ENCODE data around the gene ALKBH4.
"Not testable (repeated sequence)": the region's sequence is repeated elsewhere in the genome, so short reads cannot be mapped to it uniquely, and the experiment has no call there.

The ALKBH4 gene, protein sequence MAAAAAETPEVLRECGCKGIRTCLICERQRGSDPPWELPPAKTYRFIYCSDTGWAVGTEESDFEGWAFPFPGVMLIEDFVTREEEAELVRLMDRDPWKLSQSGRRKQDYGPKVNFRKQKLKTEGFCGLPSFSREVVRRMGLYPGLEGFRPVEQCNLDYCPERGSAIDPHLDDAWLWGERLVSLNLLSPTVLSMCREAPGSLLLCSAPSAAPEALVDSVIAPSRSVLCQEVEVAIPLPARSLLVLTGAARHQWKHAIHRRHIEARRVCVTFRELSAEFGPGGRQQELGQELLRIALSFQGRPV

DNA sequence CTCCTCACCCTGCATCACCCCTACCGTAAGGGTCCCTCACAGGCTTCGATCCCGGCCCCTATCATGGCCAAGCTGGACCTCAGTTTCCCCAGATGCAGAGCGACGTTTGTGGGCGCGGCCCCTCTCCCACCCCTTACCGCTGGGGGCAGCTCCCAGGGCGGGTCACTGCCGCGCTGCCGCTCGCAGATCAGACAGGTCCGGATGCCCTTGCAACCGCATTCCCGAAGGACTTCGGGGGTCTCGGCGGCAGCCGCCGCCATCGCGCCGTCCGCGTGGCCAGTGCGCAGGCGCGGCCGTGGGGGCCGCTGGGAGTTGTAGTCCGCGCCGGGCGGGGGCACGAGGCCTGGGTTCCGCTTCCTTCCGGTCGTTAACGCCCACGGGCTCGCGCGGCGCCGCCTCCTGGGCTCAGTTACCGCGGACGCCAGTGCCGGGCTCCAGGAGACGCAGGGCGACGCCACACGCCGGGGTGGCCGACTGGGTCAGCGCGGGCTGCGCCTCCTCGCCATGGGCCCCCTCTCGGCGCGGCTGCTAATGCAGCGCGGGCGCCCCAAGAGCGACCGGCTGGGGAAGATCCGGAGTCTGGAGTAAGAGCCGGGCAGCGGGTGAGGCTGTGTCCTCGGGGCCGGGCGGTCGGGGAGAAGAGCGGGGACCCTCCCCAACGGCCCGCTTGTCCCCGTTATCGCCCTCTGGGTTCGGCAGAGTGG is at the start of gene ALKBH4, which contains the start of gene LRWD1:
TSS of gene ALKBH4 (minus strand) at position 287 of the 704 bp plus-strand sequence. CDS start at position 260, 27 bp downstream.
TSS of gene LRWD1 (plus strand) at position 408 of the 704 bp plus-strand sequence. CDS start at position 505, 97 bp downstream.
- peak within 1 kb of the TSS; percentile 90 for H3K4me3 ChIP-seq (ENCODE audit: low read depth, low read length)
- in situ Hi-C loops (cut with HindIII; ENCODE audit: low sequenced_read_pairs), result no loop called here
- TF ChIP-seq, protein P1, sequence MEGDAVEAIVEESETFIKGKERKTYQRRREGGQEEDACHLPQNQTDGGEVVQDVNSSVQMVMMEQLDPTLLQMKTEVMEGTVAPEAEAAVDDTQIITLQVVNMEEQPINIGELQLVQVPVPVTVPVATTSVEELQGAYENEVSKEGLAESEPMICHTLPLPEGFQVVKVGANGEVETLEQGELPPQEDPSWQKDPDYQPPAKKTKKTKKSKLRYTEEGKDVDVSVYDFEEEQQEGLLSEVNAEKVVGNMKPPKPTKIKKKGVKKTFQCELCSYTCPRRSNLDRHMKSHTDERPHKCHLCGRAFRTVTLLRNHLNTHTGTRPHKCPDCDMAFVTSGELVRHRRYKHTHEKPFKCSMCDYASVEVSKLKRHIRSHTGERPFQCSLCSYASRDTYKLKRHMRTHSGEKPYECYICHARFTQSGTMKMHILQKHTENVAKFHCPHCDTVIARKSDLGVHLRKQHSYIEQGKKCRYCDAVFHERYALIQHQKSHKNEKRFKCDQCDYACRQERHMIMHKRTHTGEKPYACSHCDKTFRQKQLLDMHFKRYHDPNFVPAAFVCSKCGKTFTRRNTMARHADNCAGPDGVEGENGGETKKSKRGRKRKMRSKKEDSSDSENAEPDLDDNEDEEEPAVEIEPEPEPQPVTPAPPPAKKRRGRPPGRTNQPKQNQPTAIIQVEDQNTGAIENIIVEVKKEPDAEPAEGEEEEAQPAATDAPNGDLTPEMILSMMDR (IDR thresholded peaks at IDR 0.05; ENCODE audit: low read depth, low read length, missing control alignments), result no peak
- peak; percentile 63 for DNase-seq (ENCODE audit: low read depth)

DNA sequence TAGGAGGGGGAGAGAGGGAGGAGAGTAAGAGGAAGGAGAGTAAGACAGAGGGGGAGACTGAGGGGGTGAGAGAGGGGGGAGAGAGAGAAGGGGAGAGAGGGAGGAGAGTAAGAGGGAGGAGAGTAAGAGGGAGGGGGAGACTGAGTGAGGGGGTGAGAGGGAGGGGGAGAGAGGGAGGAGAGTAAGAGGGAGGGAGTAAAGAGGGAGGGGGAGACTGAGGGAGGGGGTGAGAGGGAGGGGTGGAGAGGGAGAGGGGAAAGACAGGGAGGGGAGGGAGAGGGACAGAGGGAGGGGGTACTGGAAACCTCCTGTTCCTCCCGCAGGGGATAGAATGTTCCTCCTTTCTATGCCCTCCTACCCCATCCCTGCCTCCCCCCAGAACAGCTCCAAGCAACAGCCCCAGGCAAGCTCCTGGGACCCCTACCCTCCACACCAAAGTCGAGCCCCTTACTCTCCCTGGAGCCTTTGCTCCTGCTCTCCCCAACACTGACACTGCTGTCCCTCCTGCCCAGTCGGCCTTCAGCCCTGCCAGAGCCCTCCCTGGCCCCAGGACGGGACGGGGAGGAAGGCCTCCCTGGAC is 48.1 kb upstream of the ALKBH4 start:
- peak; percentile 56 for DNase-seq (ENCODE audit: low read depth)
- H3K4me3 ChIP-seq (ENCODE audit: low read depth, low read length), result peak overlapping the region; percentile 18
- in situ Hi-C loops (cut with HindIII; ENCODE audit: low sequenced_read_pairs), result not testable (repeated sequence)

DNA sequence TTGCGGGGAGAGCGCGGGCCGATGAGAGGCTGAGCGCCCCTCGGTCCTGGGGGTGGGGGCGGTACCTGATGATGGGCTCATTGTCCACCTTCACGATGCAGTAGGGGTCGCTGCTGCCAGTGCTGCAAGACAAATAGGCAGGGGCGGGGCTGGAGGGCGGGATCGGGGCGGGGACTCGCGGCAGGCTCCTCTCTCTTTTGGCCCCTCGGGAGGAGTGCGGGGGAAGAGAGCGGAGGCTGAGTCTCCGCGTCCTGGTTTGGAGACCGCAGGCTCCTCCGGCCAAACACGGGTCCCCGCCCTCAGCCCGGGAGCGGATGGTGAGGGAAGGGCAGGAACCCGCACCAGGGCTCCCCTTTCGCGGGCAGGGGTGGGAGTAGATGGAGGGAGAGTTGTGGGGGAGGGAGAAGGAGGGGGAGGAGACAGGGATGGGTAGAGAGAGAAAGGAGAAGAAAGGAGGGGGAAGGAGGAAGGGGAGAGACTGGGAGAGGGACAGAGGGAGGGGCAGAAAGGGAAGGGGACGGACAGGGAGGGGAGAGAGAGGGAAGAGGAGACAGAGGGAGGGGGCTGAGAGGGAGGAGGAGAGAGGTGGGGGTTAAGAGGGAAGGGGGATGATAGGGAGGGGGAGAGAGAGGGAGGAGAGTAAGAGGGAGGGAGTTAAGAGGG is 47.3 kb upstream of the ALKBH4 start:
- DNase-seq (ENCODE audit: low read depth); in situ Hi-C loops (cut with HindIII; ENCODE audit: low sequenced_read_pairs): not testable (repeated sequence)
- peak overlapping the region; percentile 18 for H3K4me3 ChIP-seq (ENCODE audit: low read depth, low read length)

DNA sequence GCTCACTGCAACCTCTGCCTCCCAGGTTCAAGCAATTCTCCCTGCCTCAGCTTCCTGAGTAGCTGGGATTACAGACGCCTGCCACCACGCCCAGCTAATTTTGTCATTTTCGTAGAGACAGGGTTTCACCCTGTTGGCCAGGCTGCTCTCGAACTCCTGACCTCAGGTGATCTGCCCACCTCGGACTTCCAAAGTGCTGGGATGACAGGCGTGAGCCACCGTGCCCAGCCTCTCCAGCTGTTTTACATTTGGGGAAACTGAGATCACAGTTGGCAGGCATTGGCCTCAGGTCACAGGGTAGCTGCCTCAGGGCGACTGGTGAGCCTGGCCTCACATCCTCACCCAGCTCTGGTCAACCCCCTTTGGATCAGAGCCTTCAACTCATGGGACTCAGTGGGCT is 45.9 kb upstream of the ALKBH4 start:
- DNase-seq (ENCODE audit: low read depth); in situ Hi-C loops (cut with HindIII; ENCODE audit: low sequenced_read_pairs); H3K4me3 ChIP-seq (ENCODE audit: low read depth, low read length): not testable (repeated sequence)

DNA sequence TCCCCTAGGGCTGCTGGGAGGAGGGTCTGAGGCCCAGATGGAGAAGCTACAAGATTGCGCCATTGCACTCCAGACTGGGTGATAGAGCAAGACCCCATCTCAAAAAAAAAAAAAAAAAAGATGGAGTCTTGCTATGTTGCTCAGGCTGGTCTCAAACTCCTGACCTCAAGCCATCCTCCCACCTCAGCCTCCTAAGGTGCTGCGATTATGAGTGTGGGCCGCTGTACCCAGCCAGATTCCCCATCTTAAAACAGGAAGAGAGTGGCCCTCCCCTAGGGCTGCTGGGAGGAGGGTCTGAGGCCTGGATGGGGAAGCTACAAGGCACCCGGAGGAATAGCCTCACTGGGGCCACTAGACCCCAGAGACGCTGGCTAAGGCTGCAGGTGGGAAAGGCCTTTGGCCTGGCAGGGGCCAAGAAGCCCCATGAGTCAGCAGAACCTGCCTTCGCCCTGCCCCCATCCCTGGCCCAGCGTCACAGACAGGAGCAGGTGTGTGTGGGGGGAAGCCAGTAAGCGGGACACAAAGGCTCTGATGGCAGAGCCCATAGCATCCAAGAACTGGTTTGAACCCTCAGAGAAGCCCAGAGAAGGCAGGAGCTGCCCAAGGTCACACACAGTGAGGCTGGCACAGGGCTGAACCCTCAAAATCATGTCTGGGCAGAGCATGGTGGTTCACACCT is 42.9 kb upstream of the ALKBH4 start:
- DNase-seq (ENCODE audit: low read depth); in situ Hi-C loops (cut with HindIII; ENCODE audit: low sequenced_read_pairs); H3K4me3 ChIP-seq (ENCODE audit: low read depth, low read length): not testable (repeated sequence)

DNA sequence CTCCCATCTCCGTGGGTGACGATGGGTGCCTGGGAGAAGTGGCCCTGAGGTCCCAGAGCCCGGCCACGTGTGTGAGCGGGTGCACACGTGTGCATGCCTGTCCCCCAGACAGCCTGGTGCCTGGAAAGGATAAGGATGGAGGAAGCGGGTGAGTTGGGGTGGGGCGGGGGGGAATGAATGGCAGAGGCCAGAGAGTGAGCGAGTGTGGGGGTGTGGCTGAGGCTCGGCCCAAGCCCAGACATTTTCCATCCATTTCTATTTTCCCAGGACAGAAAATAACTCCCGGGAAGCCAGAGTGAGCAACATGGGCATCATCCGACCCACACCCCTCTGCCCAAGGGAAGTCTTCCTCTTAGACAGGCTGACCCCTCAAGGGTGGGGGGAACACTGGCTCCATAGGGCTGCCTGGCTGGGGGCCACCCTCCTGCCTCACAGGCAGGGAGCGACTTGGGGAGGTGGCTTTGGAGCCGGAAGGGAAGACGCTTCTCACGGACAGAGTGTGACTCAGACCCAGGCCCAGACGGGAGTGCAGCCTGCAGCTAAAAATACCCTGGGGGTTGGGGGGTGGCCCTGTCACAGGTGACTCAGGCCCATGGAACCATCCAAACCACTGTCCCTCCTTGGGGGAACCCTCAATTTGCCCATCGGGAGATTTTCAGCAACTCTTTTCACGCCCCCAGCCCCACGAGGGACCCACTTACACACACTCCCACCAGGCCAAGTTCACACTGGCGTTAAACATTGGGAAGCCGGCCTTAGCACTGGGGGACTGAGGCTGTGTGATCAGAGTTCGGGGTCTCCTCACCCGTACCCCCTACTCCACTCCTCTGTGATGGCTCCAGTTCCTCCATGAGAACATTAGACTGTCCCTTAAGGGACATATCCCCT is 40.9 kb upstream of the ALKBH4 start:
- in situ Hi-C loops (cut with HindIII; ENCODE audit: low sequenced_read_pairs); DNase-seq (ENCODE audit: low read depth); H3K4me3 ChIP-seq (ENCODE audit: low read depth, low read length): not testable (repeated sequence)

DNA sequence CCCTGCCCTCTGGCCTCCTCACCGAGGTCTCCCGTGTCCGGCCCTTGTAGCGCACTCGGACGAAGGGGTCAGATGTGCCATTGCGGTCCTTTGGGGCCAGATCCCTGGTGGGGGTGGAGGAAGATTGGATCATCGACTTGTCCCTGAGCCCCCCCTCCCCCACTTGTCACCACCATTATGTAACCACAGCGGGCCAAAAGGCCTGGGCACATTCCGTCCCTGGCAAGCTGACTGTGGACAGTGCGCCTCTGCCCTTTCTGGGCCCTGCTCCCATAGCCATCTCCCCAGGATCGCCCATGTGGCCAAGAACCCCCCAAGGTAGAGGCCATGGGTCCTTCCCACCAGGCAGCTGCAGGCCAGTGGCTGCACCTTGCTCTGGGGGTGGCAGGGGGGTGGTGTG is 38.5 kb upstream of the ALKBH4 start:
- in situ Hi-C loops (cut with HindIII; ENCODE audit: low sequenced_read_pairs); DNase-seq (ENCODE audit: low read depth); H3K4me3 ChIP-seq (ENCODE audit: low read depth, low read length): not testable (repeated sequence)

DNA sequence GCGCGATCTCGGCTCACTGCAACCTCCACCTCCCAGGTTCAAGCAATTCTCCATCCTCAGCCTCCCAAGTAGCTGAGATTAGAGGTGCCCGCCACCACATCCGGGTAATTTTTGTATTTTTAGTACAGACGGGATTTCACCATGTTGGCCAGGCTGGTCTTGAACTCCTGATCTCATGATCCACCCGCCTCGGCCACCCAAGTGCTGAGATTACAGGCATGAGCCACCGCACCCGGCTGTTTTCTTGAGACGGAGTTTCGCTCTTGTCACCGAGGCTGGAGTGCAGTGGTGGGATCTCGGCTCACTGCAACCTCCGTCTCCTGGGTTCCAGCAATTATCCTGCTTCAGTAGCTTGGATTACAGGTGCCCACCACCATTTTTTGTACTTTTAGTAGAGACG is 33.7 kb upstream of the ALKBH4 start:
- DNase-seq (ENCODE audit: low read depth); H3K4me3 ChIP-seq (ENCODE audit: low read depth, low read length); in situ Hi-C loops (cut with HindIII; ENCODE audit: low sequenced_read_pairs): not testable (repeated sequence)

DNA sequence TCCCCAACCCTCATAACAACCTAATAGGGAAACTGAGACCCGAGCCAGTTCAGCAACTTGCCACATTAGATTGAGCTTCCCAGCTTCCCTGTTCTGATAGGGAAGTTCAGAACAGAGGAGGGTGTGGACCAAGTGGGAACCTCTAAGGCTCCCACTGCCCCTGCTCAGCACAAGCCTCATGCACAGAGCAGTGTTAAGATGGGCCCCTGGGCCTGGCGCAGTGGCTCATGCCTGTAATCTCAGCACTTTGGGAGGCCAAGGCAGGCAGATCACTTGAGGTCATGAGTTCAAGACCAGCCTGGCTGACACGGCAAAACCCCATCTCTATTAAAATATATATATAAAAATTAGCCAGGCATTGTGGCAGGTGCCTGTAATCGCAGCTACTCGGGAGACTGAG is 32.6 kb upstream of the ALKBH4 start:
- DNase-seq (ENCODE audit: low read depth); H3K4me3 ChIP-seq (ENCODE audit: low read depth, low read length); in situ Hi-C loops (cut with HindIII; ENCODE audit: low sequenced_read_pairs): not testable (repeated sequence)

DNA sequence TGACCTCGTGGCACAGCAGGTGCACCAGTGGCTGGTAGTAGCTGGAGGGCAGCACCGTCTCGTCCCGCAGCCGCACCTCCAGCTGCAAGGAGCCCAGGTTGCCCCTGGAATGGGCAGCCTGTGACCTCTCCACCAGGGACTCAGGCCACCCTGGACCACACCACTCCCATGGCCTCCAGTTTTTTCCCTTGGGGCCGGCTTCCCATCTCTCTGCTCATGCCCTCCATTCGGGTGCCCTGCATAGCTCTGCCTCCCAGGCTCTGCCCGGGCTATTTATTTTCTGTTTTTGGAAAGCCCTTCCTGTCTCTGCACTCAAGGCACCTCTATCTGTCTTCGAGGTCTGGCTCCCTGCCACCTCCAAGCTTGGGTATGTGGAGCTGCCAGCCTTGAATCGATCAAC is 32.2 kb upstream of the ALKBH4 start:
- DNase-seq (ENCODE audit: low read depth); in situ Hi-C loops (cut with HindIII; ENCODE audit: low sequenced_read_pairs); H3K4me3 ChIP-seq (ENCODE audit: low read depth, low read length): not testable (repeated sequence)

DNA sequence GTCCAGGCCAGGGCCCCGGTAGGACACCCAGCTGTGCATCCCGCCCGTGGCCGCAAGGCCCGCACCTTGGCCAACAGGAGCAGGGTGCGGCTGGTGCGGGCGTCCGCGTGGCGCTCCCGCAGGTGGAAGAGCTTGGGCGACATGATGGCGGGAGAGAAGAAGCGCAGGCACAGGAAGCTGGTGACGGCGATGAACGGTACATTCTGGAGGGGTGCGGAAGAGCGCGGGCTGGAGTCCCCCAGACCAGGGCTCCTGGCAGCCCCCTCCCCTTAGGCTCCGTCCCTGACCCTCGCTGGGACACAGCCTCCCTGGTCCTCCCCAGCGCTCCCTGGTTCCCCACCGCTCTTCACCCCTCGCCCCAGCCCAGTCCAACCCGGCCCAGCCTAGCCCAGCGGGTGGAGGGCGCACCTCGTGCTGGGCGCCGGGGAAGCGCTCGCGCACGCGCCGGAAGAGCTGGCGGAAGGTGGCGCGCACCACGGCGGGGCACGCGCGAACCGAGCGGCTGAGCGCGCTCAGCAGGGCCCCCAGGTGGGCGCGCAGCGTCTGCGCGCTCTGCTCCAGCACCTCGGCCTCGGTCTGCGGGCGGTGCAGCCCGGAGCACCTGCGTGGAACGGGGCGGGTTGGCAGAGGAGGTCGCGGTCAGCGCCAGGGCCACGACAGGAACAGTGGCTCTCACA is 29.9 kb upstream of the ALKBH4 start:
- in situ Hi-C loops (cut with HindIII; ENCODE audit: low sequenced_read_pairs); H3K4me3 ChIP-seq (ENCODE audit: low read depth, low read length); DNase-seq (ENCODE audit: low read depth): not testable (repeated sequence)

DNA sequence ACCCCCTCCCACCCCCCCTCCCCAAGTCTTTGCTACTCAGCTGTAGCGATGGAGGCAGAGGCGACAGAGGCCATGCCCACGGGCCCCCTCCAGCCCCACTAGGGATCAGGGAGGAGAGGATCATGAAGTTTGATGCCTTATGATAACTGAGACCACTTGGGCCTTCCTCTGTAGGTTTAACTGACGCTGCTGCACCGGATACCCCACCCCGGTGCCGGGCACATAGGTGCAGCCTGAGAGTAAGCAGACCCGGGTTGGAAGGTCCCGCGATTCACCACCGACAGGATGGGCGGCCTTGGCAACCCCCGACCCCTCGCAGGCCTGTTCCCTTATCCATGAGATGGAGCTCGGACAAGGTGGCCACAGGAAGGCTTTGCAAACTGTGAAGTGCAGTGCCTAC is 29.4 kb upstream of the ALKBH4 start:
- in situ Hi-C loops (cut with HindIII; ENCODE audit: low sequenced_read_pairs); DNase-seq (ENCODE audit: low read depth); H3K4me3 ChIP-seq (ENCODE audit: low read depth, low read length): not testable (repeated sequence)

DNA sequence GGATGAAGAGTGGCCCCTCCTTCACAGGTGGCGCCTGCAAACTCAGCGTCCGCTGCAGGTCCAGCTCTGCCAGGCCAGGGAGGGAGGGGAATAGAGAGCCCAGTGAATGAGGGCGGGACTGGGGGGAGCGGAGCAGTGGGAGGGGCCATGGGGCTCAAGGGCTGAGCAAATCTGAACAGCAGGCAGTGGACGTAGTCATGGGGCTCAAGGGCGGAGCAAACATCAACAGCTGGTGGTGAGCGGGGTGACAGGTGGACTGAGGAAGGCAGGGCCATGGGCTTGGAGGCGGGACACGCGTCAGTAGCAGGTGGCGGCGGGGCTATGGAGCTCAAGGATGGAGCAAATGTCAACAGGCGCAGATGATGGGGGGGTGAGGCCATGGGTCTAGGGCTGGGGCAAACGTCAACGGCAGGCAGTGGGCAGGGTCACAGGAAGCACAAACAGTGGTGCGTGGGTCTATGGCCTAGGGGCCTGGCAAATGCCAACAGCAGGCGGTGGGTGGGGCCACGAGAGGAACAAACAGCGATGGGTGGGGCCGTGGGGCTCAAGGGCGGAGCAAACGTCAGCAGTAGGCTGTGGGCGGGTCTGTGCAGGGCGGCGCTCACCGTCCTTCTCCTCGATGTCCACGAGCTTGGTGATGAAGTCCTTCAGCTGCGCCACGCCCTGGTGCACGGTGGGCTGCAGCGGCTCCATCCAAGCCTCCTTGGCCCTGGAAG is 28.7 kb upstream of the ALKBH4 start:
- DNase-seq (ENCODE audit: low read depth); in situ Hi-C loops (cut with HindIII; ENCODE audit: low sequenced_read_pairs): not testable (repeated sequence)

More for the DNA sequence above, 28.7 kb upstream of the ALKBH4 start:
- not testable (repeated sequence) for H3K4me3 ChIP-seq (ENCODE audit: low read depth, low read length)
